GM23338 (cell line): Measurements from ENCODE around the gene RNF217. TPM values are rescaled to one million over a fixed set of nuclear protein-coding genes. Genes with fewer than 3 reads are reported as not detected.

Experiments
- ATAC-seq: fragments of 200-7000 bp; cut with Tn5 transposase; 3 replicates; pipeline ENCODE4 v1.9.1; 2020
- DNase-seq: peaks from one replicate; pipeline ENCODE4 v3.0.0-alpha.2; 2015; ENCODE audit warnings: low spot score
- H2AFZ ChIP-seq: fragments of 200-600 bp; sonication (generic); 2 replicates; pipeline ENCODE4 v1.8.0; 2016; ENCODE audit warnings: antibody characterized with exemption, mild to moderate bottlenecking, moderate library complexity
- H3F3A ChIP-seq: fragments of 200-600 bp; sonication (generic); replicated peaks from 2 replicates; pipeline ENCODE4 v1.8.0; 2017; ENCODE audit warnings: antibody characterized with exemption, mixed run types, low read depth
- H3K27ac ChIP-seq: fragments of 200-600 bp; sonication (generic); 2 replicates; pipeline ENCODE4 v1.6.1; 2016; ENCODE audit warnings: low read depth
- H3K27me3 ChIP-seq: fragments of 200-600 bp; sonication (generic); 2 replicates; pipeline ENCODE4 v1.8.0; 2016; ENCODE audit warnings: mild to moderate bottlenecking, mixed run types, moderate library complexity; ENCODE audit not compliant: insufficient read depth
- H3K36me3 ChIP-seq: fragments of 200-600 bp; sonication (generic); 2 replicates; pipeline ENCODE4 v1.8.0; 2016; ENCODE audit warnings: mild to moderate bottlenecking; ENCODE audit not compliant: insufficient read depth
- H3K4me1 ChIP-seq: fragments of 200-600 bp; sonication (generic); 2 replicates; pipeline ENCODE4 v1.8.0; 2016; ENCODE audit warnings: mild to moderate bottlenecking, moderate library complexity; ENCODE audit not compliant: insufficient read depth
- H3K4me2 ChIP-seq: fragments of 200-600 bp; sonication (generic); 2 replicates; pipeline ENCODE4 v1.7.1; 2017; ENCODE audit warnings: mixed run types
- H3K4me3 ChIP-seq: fragments of 200-600 bp; sonication (generic); 2 replicates; pipeline ENCODE4 v1.6.1; 2016; ENCODE audit warnings: mixed run types
- H3K79me2 ChIP-seq: fragments of 200-600 bp; sonication (generic); replicated peaks from 2 replicates; pipeline ENCODE4 v1.8.0; 2017; ENCODE audit warnings: mild to moderate bottlenecking; ENCODE audit not compliant: insufficient read depth
- H3K9me2 ChIP-seq: fragments of 200-600 bp; sonication (generic); 2 replicates; pipeline ENCODE4 v1.8.0; 2017; ENCODE audit not compliant: insufficient read depth
- H4K20me1 ChIP-seq: fragments of 200-600 bp; sonication (generic); replicated peaks from 2 replicates; pipeline ENCODE4 v1.8.0; 2017; ENCODE audit warnings: mild to moderate bottlenecking; ENCODE audit not compliant: insufficient read depth
- H3K27ac Mint-ChIP-seq: 2 replicates; pipeline ENCODE4 v1.8.0; 2020; ENCODE audit warnings: inconsistent platforms, mild to moderate bottlenecking, moderate library complexity, mixed read lengths
- H3K27me3 Mint-ChIP-seq: 3 replicates; pipeline ENCODE4 v1.8.0; 2022; ENCODE audit warnings: low read depth, mild to moderate bottlenecking, moderate library complexity, mixed read lengths, inconsistent platforms; ENCODE audit not compliant: insufficient read depth, poor library complexity
- H3K36me3 Mint-ChIP-seq: 3 replicates; pipeline ENCODE4 v1.8.0; 2021; ENCODE audit warnings: low read depth, mild to moderate bottlenecking, inconsistent platforms, moderate library complexity, mixed read lengths
- H3K4me1 Mint-ChIP-seq: 3 replicates; pipeline ENCODE4 v1.8.0; 2020; ENCODE audit warnings: mild to moderate bottlenecking, inconsistent platforms, mixed read lengths
- H3K4me3 Mint-ChIP-seq: 3 replicates; pipeline ENCODE4 v1.8.0; 2021; ENCODE audit warnings: moderate library complexity, mild to moderate bottlenecking, inconsistent platforms, mixed read lengths
- H3K9me3 Mint-ChIP-seq: 3 replicates; pipeline ENCODE4 v1.8.0; 2020; ENCODE audit warnings: moderate library complexity, mild to moderate bottlenecking, inconsistent platforms, mixed read lengths
- CTCF ChIP-seq, 2 experiments: fragments of 200-600 bp in 1 of 2; sonication (generic) in 1 of 2; conservative IDR thresholded peaks; 2 replicates each; pipeline versions ENCODE4 v1.5.1 to v1.6.1; 2016 to 2017; ENCODE audit warnings: antibody characterized with exemption in 2 of 2, low read depth in 2 of 2, mild to moderate bottlenecking in 2 of 2, moderate library complexity in 1 of 2
- EZH2 ChIP-seq: fragments of 200-600 bp; sonication (generic); IDR thresholded peaks from one replicate; pipeline ENCODE4 v1.8.0; 2017; ENCODE audit warnings: antibody characterized with exemption, mild to moderate bottlenecking, low read depth; ENCODE audit not compliant: unreplicated experiment
- EZH2phosphoT487 ChIP-seq: fragments of 200-600 bp; sonication (generic); IDR thresholded peaks from one replicate; pipeline ENCODE4 v1.8.1; 2018; ENCODE audit warnings: antibody characterized with exemption; ENCODE audit not compliant: unreplicated experiment
- JUNB ChIP-seq: IDR thresholded peaks from one replicate; pipeline ENCODE4 v1.6.1; 2016; ENCODE audit warnings: antibody characterized with exemption; ENCODE audit not compliant: unreplicated experiment
- REST ChIP-seq: IDR thresholded peaks from one replicate; pipeline ENCODE4 v1.6.1; 2018; ENCODE audit warnings: antibody characterized with exemption; ENCODE audit not compliant: unreplicated experiment
- ZNF114 ChIP-seq: fragments of 250-450 bp; sonication (Bioruptor Pico); IDR thresholded peaks from 2 replicates; pipeline ENCODE4 v1.5.0; 2020; ENCODE audit warnings: mild to moderate bottlenecking, moderate library complexity
- polyA plus RNA-seq: library from polyadenylated mRNA; unstranded; fragments of >200 nt; fragmentation: Nextera tagmentation; extraction: Ambion mirVana; gene quantifications from 2 replicates; pipeline ENCODE4 v1.2.1, GENCODE V29; 2016
- total RNA-seq: library from RNA; depleted of rRNA; stranded (reverse); fragments of >200 nt; shearing (Covaris generic); gene quantifications from 2 replicates; pipeline ENCODE4 v1.2.3, GENCODE V29; 2014; rRNA removed

Gene RNF217
- total and polyA plus RNA-seq, 2 experiments from 2014 or later, result 1.7 to 6.2 TPM

GRCh38 chr6:125140808-125141207 is 178.6 kb downstream of the RNF217 start:
- no peak overlapping the region for H3K4me3 ChIP-seq
- no peak for ATAC-seq
- no peaks in the 10 kb centered on the region for H3K36me3 ChIP-seq
- Mint-ChIP-seq H3K27ac (no peak overlapping the region), H3K36me3 (peaks cover 15% of the 10 kb centered on the region), H3K4me3 (no peak overlapping the region), H3K4me1 (no peaks in the 10 kb centered on the region), H3K9me3 (peaks cover 18% of the 10 kb centered on the region), H3K27me3 (peaks cover 2% of the 10 kb centered on the region)
- no peaks in the 10 kb centered on the region for H3K4me1 ChIP-seq
- H3K27ac ChIP-seq, result no peak overlapping the region
- H3F3A ChIP-seq, result no peaks in the 10 kb centered on the region
- DNase-seq, result no peak
- H3K4me2 ChIP-seq, result no peak overlapping the region
- H3K79me2 ChIP-seq, result no peaks in the 10 kb centered on the region
- no peak for TF ChIP-seq ZNF114 (CRISPR knock-in tag)
- no peak for TF ChIP-seq EZH2
- no peak for TF ChIP-seq JUNB
- TF ChIP-seq REST, result no peak
- no peak for TF ChIP-seq EZH2phosphoT487
- no peak for TF ChIP-seq CTCF (conservative IDR thresholded peaks at IDR 0.05; ENCODE audit: low read depth in 2 of 2)
- H3K27me3 ChIP-seq, result no peaks in the 10 kb centered on the region
- no peaks in the 10 kb centered on the region for H4K20me1 ChIP-seq
- peaks cover 3% of the 10 kb centered on the region; the same call in 1 of the 2 replicates for H3K9me2 ChIP-seq
- H2AFZ ChIP-seq, result no peak overlapping the region

Other genes with a start within 250 kb of the RNF217 start
- 13.5 and 22.8 TPM in 2 replicates for gene TPD52L1, start 191.3 kb downstream of the RNF217 start, total RNA-seq
- gene TPD52L1, start 191.3 kb downstream of the RNF217 start, polyA plus RNA-seq, result 18.5 and 24.0 TPM in 2 replicates